K562 (cell line): ENCODE measurements around the gene HOXA13. TPM values are rescaled to one million over a fixed set of nuclear protein-coding genes. Genes with fewer than 3 reads are reported as not detected.

Experiments
- ATAC-seq: fragments of 200-7000 bp; cut with Tn5 transposase; 3 replicates; pipeline ENCODE4 v1.9.1; 2020; ENCODE audit warnings: moderate library complexity
- BruUV-seq: library from RNA; stranded (reverse); fragments of 400-500 nt; replicated peaks from 2 replicates; lab custom pipeline; 2021; lab: Mats Ljungman, UMichigan
- CTCF ChIA-PET: fragments of 300-600 bp; formaldehyde crosslinking; extraction: SDS; loops from one replicate; lab custom pipeline; 2021; ENCODE audit warnings: low intra/inter-chr PET ratio; lab: Yijun Ruan, JAX
- POLR2A ChIA-PET: fragments of 300-600, 350-650 bp; sonication (Branson Sonifier 250); formaldehyde crosslinking; extraction: SDS; loops from one replicate; lab custom pipeline; 2021; ENCODE audit warnings: antibody characterized with exemption, inconsistent platforms; lab: Yijun Ruan, JAX
- DNase-seq, 4 experiments: peaks; one replicate each; pipeline versions ENCODE4 v3.0.0 to v3.0.0-alpha.2; 2011 to 2018; ENCODE audit warnings: low spot score in 3 of 4, mixed read lengths in 3 of 4; ENCODE audit errors: extremely low read depth in 1 of 4
- FAIRE-seq: peaks from 2 replicates; lab custom pipeline; 2011; peaks lifted over from hg19 to GRCh38; lab: Jason Lieb, UNC
- H2AFZ ChIP-seq: 2 replicates; pipeline ENCODE4 v1.6.0; 2011; ENCODE audit warnings: low read depth, low read length, control low read depth, inconsistent platforms
- H3K27ac ChIP-seq: fragments of 200-600 bp; 3 replicates; pipeline ENCODE4 v1.8.0; 2011; ENCODE audit warnings: low read depth, mild to moderate bottlenecking, control low read depth, inconsistent platforms, low read length, moderate library complexity, mixed read lengths; ENCODE audit errors: extremely low read depth
- H3K27me3 ChIP-seq, 2 experiments: fragments of 300-600 bp in 1 of 2; 2 replicates in 1 of 2; 3 replicates in 1 of 2; pipeline versions ENCODE4 v1.6.0 to v1.8.0; 2011; ENCODE audit warnings: inconsistent platforms in 2 of 2, low read length in 2 of 2, mild to moderate bottlenecking in 1 of 2, mixed read lengths in 1 of 2, moderate library complexity in 1 of 2; ENCODE audit not compliant: control insufficient read depth in 2 of 2, insufficient read depth in 2 of 2
- H3K36me3 ChIP-seq: fragments of 300-600 bp; 3 replicates; pipeline ENCODE4 v1.8.0; 2011; ENCODE audit warnings: mild to moderate bottlenecking, low read length, inconsistent platforms; ENCODE audit not compliant: control insufficient read depth, insufficient read depth
- H3K4me1 ChIP-seq, 2 experiments: fragments of 200-600 bp in 1 of 2; replicated peaks in 1 of 2; 2 replicates in 1 of 2; 3 replicates in 1 of 2; pipeline versions ENCODE4 v1.5.1 to v1.8.0; 2011; ENCODE audit warnings: inconsistent platforms in 2 of 2, low read length in 2 of 2, mild to moderate bottlenecking in 1 of 2, mixed read lengths in 1 of 2, moderate library complexity in 1 of 2; ENCODE audit not compliant: control insufficient read depth in 2 of 2, insufficient read depth in 2 of 2
- H3K4me2 ChIP-seq: 2 replicates; pipeline ENCODE4 v1.6.1; 2011; ENCODE audit warnings: low read length, control low read depth, inconsistent platforms, mixed read lengths; ENCODE audit not compliant: insufficient read depth
- H3K4me3 ChIP-seq: fragments of 200-600 bp; sonication (generic), shearing (Covaris generic); 2 replicates; pipeline ENCODE4 v1.5.1; 2016; ENCODE audit warnings: control low read depth, inconsistent platforms
- H3K79me2 ChIP-seq: fragments of 200-600 bp; 3 replicates; pipeline ENCODE4 v1.8.0; 2011; ENCODE audit warnings: low read length, inconsistent platforms; ENCODE audit not compliant: control insufficient read depth, insufficient read depth
- H3K9ac ChIP-seq, 2 experiments: 2 replicates each; pipeline versions ENCODE4 v1.6.0 to v1.6.1; 2011; ENCODE audit warnings: low read depth in 2 of 2, low read length in 2 of 2, control low read depth in 1 of 2, inconsistent platforms in 1 of 2, mild to moderate bottlenecking in 1 of 2, mixed read lengths in 1 of 2; ENCODE audit not compliant: insufficient read depth in 1 of 2
- H3K9me1 ChIP-seq: one replicate; pipeline ENCODE4 v1.6.0; 2011; ENCODE audit warnings: inconsistent platforms, mild to moderate bottlenecking, low read length, moderate library complexity; ENCODE audit not compliant: control insufficient read depth, insufficient read depth
- H3K9me3 ChIP-seq: replicated peaks from 2 replicates; pipeline ENCODE4 v1.5.1; 2011; ENCODE audit warnings: low read depth, low read length, inconsistent platforms; ENCODE audit not compliant: control insufficient read depth, insufficient read depth
- H4K20me1 ChIP-seq: replicated peaks from 2 replicates; pipeline ENCODE4 v1.6.1; 2011; ENCODE audit warnings: low read length, inconsistent platforms, mixed read lengths; ENCODE audit not compliant: control insufficient read depth, insufficient read depth
- CSDE1 ChIP-seq, 2 experiments: fragments of 450-650 bp; IDR thresholded peaks; 2 replicates each; pipeline ENCODE4 v1.6.1; 2016; ENCODE audit warnings: mild to moderate bottlenecking in 1 of 2
- EZH2 ChIP-seq: IDR thresholded peaks from 2 replicates; pipeline ENCODE4 v1.6.1; 2012; ENCODE audit warnings: low read depth, mild to moderate bottlenecking, inconsistent platforms, low read length, borderline replicate concordance
- WGBS: fragments of 100-300 bp; shearing (Covaris generic); methylation state at CpG from one replicate; pipeline ENCODE4 v1.1.6; 2016; ENCODE audit warnings: low coverage, mixed read lengths; ENCODE audit not compliant: insufficient coverage; ENCODE audit errors: missing lambda C conversion rate; 5-methylcytosine and 5-hydroxymethylcytosine counted together
- in situ Hi-C: fragments of 300-500 bp; cut with MboI; formaldehyde crosslinking; loops from 4 replicates; pipeline ENCODE4 v1.15.0; 2018; ENCODE audit warnings: inconsistent platforms, mixed read lengths
- intact Hi-C: fragments of 100-400 bp; cut with micrococcal nuclease; formaldehyde crosslinking; loops from 2 replicates; pipeline ENCODE4 v1.14.2; 2022
- polyA plus RNA-seq, 8 experiments: library from polyadenylated mRNA; depleted of rRNA in 4 of 8; stranded (reverse) in 5 of 8; unstranded in 3 of 8; fragments of >200 nt; fragmentation: Nextera tagmentation in 2 of 8; fragmentation: Illumina TruSeq in 1 of 8; extraction: Ambion mirVana in 2 of 8; extraction: Trizol in 1 of 8; gene quantifications; 2 replicates each; pipeline versions ENCODE4 v1.2.1 to v1.2.3, GENCODE V29; 2011 to 2014; ENCODE audit warnings: inconsistent platforms in 1 of 8, missing spikeins in 1 of 8
- total RNA-seq, 7 experiments: library from RNA; depleted of rRNA in 6 of 7; stranded (reverse); fragments of >200 nt in 6 of 7; fragmentation: Illumina TruSeq in 2 of 7; extraction: Trizol in 2 of 7; gene quantifications; 2 replicates each; pipeline versions ENCODE4 v1.2.1 to v1.2.3, GENCODE V29; 2011 to 2021; ENCODE audit warnings: low replicate concordance in 1 of 7
- TF ChIP-seq, protein P1 (sequence below): sonication (generic); formaldehyde crosslinking; IDR thresholded peaks from 2 replicates; pipeline ENCODE4 v1.8.0; 2023; ENCODE audit warnings: mild to moderate bottlenecking, missing genetic modification reagents

The HOXA13 gene
- total and polyA plus RNA-seq, 9 of the 15 experiments (the other 6 are each of a cell fraction or from before 2014, with no cell fraction given): not detected

DNA sequence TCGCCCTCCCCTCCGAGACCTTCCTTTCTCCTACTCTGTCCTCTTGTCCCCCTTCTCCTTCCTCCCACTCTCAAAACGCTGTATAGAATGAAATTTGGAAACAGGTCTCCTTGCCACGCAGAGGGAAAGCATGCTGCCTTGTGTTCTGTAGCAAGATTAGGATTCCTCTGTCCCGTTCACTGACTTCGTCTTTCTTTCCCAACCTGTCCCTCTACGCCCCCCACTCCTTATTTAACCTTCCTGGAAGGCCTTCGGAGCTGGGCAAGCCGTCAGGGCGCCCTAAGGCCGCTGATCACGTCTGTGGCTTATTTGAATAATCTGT lies 35.9 kb downstream of the HOXA13 start:
- DNase-seq (no peak), FAIRE-seq (no peak), ATAC-seq (no peak)
- Histone ChIP-seq H3K4me3 (no peak overlapping the region), H3K4me1 (peaks cover 0 to 26% of the 10 kb centered on the region in 2 experiments; a peak in 2 of 5 replicates), H3K9ac (no peak overlapping the region), H3K9me3 (no peaks in the 10 kb centered on the region), H3K9me1 (no peaks in the 10 kb centered on the region), H4K20me1 (no peaks in the 10 kb centered on the region), H3K4me2 (peak overlapping the region; percentile 11; the same call in 1 of the 2 replicates), H3K27me3 (peaks cover 36 to 78% of the 10 kb centered on the region in 2 experiments), H3K79me2 (no peaks in the 10 kb centered on the region), H3K36me3 (no peaks in the 10 kb centered on the region), H2AFZ (no peak overlapping the region), H3K27ac (no peak overlapping the region)
- BruUV-seq: no TSS peak
- ChIA-PET POLR2A (no interaction called here), CTCF (no interaction called here)
- intact Hi-C loops: loop anchor here (5.0 kb wide), 3 partner anchors 302 to 1272 kb away; partner anchors contain the start of genes SKAP2 and SNX10
- WGBS: 7% methylated on average over 12 of the region's 12 CpGs
- in situ Hi-C loops: loop anchor here (25.0 kb wide), 3 partner anchors 652 to 1277 kb away; no protein-coding TSS in a partner anchor
- TF ChIP-seq EZH2 (0 out of 2 replicates have a peak, but pooled peaks have one; percentile 36), CSDE1 (IDR thresholded peaks at IDR 0.05) (no peak)
- TF ChIP-seq, protein P1, sequence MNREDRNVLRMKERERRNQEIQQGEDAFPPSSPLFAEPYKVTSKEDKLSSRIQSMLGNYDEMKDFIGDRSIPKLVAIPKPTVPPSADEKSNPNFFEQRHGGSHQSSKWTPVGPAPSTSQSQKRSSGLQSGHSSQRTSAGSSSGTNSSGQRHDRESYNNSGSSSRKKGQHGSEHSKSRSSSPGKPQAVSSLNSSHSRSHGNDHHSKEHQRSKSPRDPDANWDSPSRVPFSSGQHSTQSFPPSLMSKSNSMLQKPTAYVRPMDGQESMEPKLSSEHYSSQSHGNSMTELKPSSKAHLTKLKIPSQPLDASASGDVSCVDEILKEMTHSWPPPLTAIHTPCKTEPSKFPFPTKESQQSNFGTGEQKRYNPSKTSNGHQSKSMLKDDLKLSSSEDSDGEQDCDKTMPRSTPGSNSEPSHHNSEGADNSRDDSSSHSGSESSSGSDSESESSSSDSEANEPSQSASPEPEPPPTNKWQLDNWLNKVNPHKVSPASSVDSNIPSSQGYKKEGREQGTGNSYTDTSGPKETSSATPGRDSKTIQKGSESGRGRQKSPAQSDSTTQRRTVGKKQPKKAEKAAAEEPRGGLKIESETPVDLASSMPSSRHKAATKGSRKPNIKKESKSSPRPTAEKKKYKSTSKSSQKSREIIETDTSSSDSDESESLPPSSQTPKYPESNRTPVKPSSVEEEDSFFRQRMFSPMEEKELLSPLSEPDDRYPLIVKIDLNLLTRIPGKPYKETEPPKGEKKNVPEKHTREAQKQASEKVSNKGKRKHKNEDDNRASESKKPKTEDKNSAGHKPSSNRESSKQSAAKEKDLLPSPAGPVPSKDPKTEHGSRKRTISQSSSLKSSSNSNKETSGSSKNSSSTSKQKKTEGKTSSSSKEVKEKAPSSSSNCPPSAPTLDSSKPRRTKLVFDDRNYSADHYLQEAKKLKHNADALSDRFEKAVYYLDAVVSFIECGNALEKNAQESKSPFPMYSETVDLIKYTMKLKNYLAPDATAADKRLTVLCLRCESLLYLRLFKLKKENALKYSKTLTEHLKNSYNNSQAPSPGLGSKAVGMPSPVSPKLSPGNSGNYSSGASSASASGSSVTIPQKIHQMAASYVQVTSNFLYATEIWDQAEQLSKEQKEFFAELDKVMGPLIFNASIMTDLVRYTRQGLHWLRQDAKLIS (CRISPR knock-in tag): no peak
